GM12878 (cell line): ENCODE data around the gene BDKRB2. TPM values are rescaled to one million over a fixed set of nuclear protein-coding genes. Genes with fewer than 3 reads are reported as not detected.

ENCODE experiments used
- ATAC-seq: fragments of 200-7000 bp; cut with Tn5 transposase; 3 replicates; pipeline ENCODE4 v1.9.1; 2020; ENCODE audit warnings: mild to moderate bottlenecking, moderate library complexity
- BruUV-seq: library from RNA; stranded (reverse); fragments of 400-500 nt; replicated peaks from 2 replicates; lab custom pipeline; 2021; lab: Mats Ljungman, UMichigan
- CTCF ChIA-PET: fragments of 300-600 bp; sonication (Branson Sonifier 250); formaldehyde crosslinking; extraction: SDS; loops from one replicate; lab custom pipeline; 2021; ENCODE audit warnings: inconsistent platforms; lab: Yijun Ruan, JAX
- POLR2A ChIA-PET: fragments of 350-600 bp; formaldehyde crosslinking; extraction: SDS; loops from one replicate; lab custom pipeline; 2021; ENCODE audit warnings: inconsistent platforms; lab: Charles Lee
- RAD21 ChIA-PET: fragments of 300-600 bp; sonication (Branson Sonifier 250); formaldehyde crosslinking; loops from one replicate; lab custom pipeline; 2023; ENCODE audit warnings: antibody characterized with exemption; ENCODE audit not compliant: unreplicated experiment; lab: Charles Lee
- SMC1A ChIA-PET: fragments of 300-600 bp; sonication (Branson Sonifier 250); formaldehyde crosslinking; loops from one replicate; lab custom pipeline; 2023; ENCODE audit not compliant: unreplicated experiment, uncharacterized antibody; lab: Charles Lee
- DNase-seq: peaks from one replicate; pipeline ENCODE4 v3.0.0-alpha.2; 2011; ENCODE audit warnings: low read depth, low spot score
- FAIRE-seq: peaks from 3 replicates; lab custom pipeline; 2011; peaks lifted over from hg19 to GRCh38; lab: Jason Lieb, UNC
- H2AFZ ChIP-seq: 2 replicates; pipeline ENCODE4 v1.6.0; 2011; ENCODE audit warnings: low read depth, low read length, control low read depth; ENCODE audit not compliant: control insufficient read depth
- H3K27ac ChIP-seq: 2 replicates; pipeline ENCODE4 v1.5.1; 2011; ENCODE audit warnings: control low read depth; ENCODE audit not compliant: control insufficient read depth, insufficient read depth
- H3K27me3 ChIP-seq, 2 experiments: replicated peaks in 1 of 2; 2 replicates each; pipeline versions ENCODE4 v1.6.0 to v1.6.1; 2011; ENCODE audit warnings: low read length in 1 of 2; ENCODE audit not compliant: control insufficient read depth in 2 of 2, insufficient read depth in 2 of 2
- H3K36me3 ChIP-seq, 2 experiments: 2 replicates each; pipeline ENCODE4 v1.5.1; 2011; ENCODE audit warnings: low read length in 1 of 2; ENCODE audit not compliant: control insufficient read depth in 2 of 2, insufficient read depth in 2 of 2
- H3K4me1 ChIP-seq: 2 replicates; pipeline ENCODE4 v1.6.1; 2011; ENCODE audit warnings: mild to moderate bottlenecking, low read length, moderate library complexity, mixed read lengths; ENCODE audit not compliant: control insufficient read depth, insufficient read depth
- H3K4me2 ChIP-seq: 2 replicates; pipeline ENCODE4 v1.6.0; 2011; ENCODE audit warnings: control low read depth; ENCODE audit not compliant: control insufficient read depth, insufficient read depth
- H3K4me3 ChIP-seq: fragments of 200-600 bp; sonication (generic); 2 replicates; pipeline ENCODE4 v1.5.1; 2016
- H3K79me2 ChIP-seq: 2 replicates; pipeline ENCODE4 v1.6.0; 2011; ENCODE audit warnings: low read length; ENCODE audit not compliant: control insufficient read depth, insufficient read depth
- H3K9ac ChIP-seq: 2 replicates; pipeline ENCODE4 v1.8.0; 2011; ENCODE audit warnings: low read length, control low read depth, mixed read lengths; ENCODE audit not compliant: control insufficient read depth, insufficient read depth
- H3K9me3 ChIP-seq: replicated peaks from 3 replicates; pipeline ENCODE4 v1.5.1; 2011; ENCODE audit warnings: mild to moderate bottlenecking, low read length; ENCODE audit not compliant: control insufficient read depth, insufficient read depth
- H4K20me1 ChIP-seq: 2 replicates; pipeline ENCODE4 v1.6.0; 2011; ENCODE audit not compliant: control insufficient read depth, insufficient read depth
- CHD4 ChIP-seq: fragments of 200-600 bp; sonication (generic); IDR thresholded peaks from 2 replicates; pipeline ENCODE4 v1.6.1; 2016; ENCODE audit warnings: mild to moderate bottlenecking
- MXI1 ChIP-seq: fragments of 150-350 bp; IDR thresholded peaks from 2 replicates; pipeline ENCODE4 v1.6.1; 2011; ENCODE audit warnings: low read depth, mild to moderate bottlenecking, inconsistent platforms, low read length, improper control_type of control experiment
- NFIC ChIP-seq: IDR thresholded peaks from 2 replicates; pipeline ENCODE4 v1.6.1; 2012; ENCODE audit warnings: low read depth, mild to moderate bottlenecking, inconsistent platforms, low read length, moderate library complexity
- PML ChIP-seq: IDR thresholded peaks from 2 replicates; pipeline ENCODE4 v1.6.1; 2012; ENCODE audit warnings: low read length, inconsistent platforms
- RAD51 ChIP-seq: fragments of 450-650 bp; IDR thresholded peaks from 2 replicates; pipeline ENCODE4 v1.6.1; 2016; ENCODE audit warnings: moderate library complexity, mild to moderate bottlenecking, inconsistent platforms
- SREBF2 ChIP-seq: IDR thresholded peaks from 2 replicates; pipeline ENCODE4 v1.6.1; 2012; ENCODE audit warnings: mild to moderate bottlenecking, low read length
- ZNF274 ChIP-seq: IDR thresholded peaks from one replicate; pipeline ENCODE4 v1.8.0; 2011; ENCODE audit not compliant: insufficient read length, insufficient read depth
- WGBS: methylation state at CpG from one replicate; pipeline ENCODE4 v1.1.6; 2016; ENCODE audit warnings: low lambda C conversion rate; ENCODE audit not compliant: insufficient replicate concordance, insufficient coverage; ENCODE audit errors: missing lambda C conversion rate; 5-methylcytosine and 5-hydroxymethylcytosine counted together
- in situ Hi-C: fragments of 300-500 bp; cut with MboI; formaldehyde crosslinking; loops from 9 replicates; pipeline ENCODE4 v1.14.3; 2018; ENCODE audit warnings: mixed read lengths
- intact Hi-C: fragments of 100-400 bp; cut with micrococcal nuclease; formaldehyde crosslinking; loops from one replicate; pipeline ENCODE4 v1.14.2; 2022; ENCODE audit not compliant: unreplicated experiment
- polyA plus RNA-seq, 11 experiments: library from polyadenylated mRNA; depleted of rRNA in 4 of 11; unstranded in 6 of 11; stranded (reverse) in 5 of 11; fragments of >200 nt; fragmentation: Nextera tagmentation in 4 of 11; fragmentation: Illumina TruSeq in 1 of 11; extraction: Ambion mirVana in 4 of 11; extraction: Trizol in 1 of 11; gene quantifications; 1 replicate in 1 of 11; 2 replicates in 10 of 11; pipeline versions ENCODE4 v1.2.1 to v1.2.3, GENCODE V29; 2011 to 2016; ENCODE audit warnings: inconsistent platforms in 2 of 11, missing spikeins in 2 of 11, low read depth in 1 of 11
- total RNA-seq, 4 experiments: library from RNA; depleted of rRNA in 3 of 4; stranded (reverse); fragments of >200 nt in 3 of 4; fragmentation: Illumina TruSeq in 1 of 4; extraction: Trizol in 1 of 4; gene quantifications; 2 replicates each; pipeline versions ENCODE4 v1.2.1 to v1.2.3, GENCODE V29; 2013 to 2021
- TF ChIP-seq, protein P1 (sequence below): IDR thresholded peaks from 2 replicates; pipeline ENCODE4 v1.6.1; 2011; ENCODE audit warnings: low read depth, mild to moderate bottlenecking, low read length, moderate library complexity, borderline replicate concordance; ENCODE audit errors: extremely low read depth
- TF ChIP-seq, protein P2 (sequence below): IDR thresholded peaks from 2 replicates; pipeline ENCODE4 v1.6.1; 2012; ENCODE audit warnings: low read depth, low read length, improper control_type of control experiment

BDKRB2 gene
- total and polyA plus RNA-seq, 10 of the 15 experiments (the other 5 are each of a cell fraction or from before 2014, with no cell fraction given), result 0.08 TPM; not detected in 9

- Histone ChIP-seq H3K4me3 (no peak overlapping the region), H3K4me2 (no peak overlapping the region), H3K4me1 (no peaks in the 10 kb centered on the region), H2AFZ (no peak overlapping the region), H3K27me3 (peaks cover 0 to 1% of the 10 kb centered on the region in 2 experiments; a peak in 2 of 4 replicates)
- intact Hi-C loops, result no loop called here
- WGBS, result 37% methylated on average over 8 of the region's 8 CpGs
- SMC1A ChIA-PET, result interaction anchor here (0.6 kb wide), 1 partner anchor 229 kb away, joined by 3 read pairs; no protein-coding TSS in a partner anchor
- RAD21 ChIA-PET, result interaction anchor here (1.0 to 1.8 kb wide), 2 partner anchors 172 to 704 kb away, joined by 3 to 5 read pairs; no protein-coding TSS in a partner anchor
- no peak for TF ChIP-seq RAD51
- TF ChIP-seq NFIC, result no peak
- no peak for TF ChIP-seq CHD4
- TF ChIP-seq, protein P1, sequence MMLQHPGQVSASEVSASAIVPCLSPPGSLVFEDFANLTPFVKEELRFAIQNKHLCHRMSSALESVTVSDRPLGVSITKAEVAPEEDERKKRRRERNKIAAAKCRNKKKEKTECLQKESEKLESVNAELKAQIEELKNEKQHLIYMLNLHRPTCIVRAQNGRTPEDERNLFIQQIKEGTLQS, result no peak
- no peak for TF ChIP-seq ZNF274
- TF ChIP-seq, protein P2, sequence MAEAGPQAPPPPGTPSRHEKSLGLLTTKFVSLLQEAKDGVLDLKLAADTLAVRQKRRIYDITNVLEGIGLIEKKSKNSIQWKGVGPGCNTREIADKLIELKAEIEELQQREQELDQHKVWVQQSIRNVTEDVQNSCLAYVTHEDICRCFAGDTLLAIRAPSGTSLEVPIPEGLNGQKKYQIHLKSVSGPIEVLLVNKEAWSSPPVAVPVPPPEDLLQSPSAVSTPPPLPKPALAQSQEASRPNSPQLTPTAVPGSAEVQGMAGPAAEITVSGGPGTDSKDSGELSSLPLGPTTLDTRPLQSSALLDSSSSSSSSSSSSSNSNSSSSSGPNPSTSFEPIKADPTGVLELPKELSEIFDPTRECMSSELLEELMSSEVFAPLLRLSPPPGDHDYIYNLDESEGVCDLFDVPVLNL, result no peak
- TF ChIP-seq SREBF2, result no peak
- TF ChIP-seq MXI1, result no peak
- TF ChIP-seq PML, result no peak
- TF ChIP-seq, all 136 proteins: peak for 0
- ChIA-PET POLR2A (no interaction called here), CTCF (no interaction called here)
- in situ Hi-C loops, result loop anchor here (5.0 kb wide), 1 partner anchor 708 kb away; no protein-coding TSS in a partner anchor
- H3K79me2 ChIP-seq, result no peaks in the 10 kb centered on the region
- FAIRE-seq (no peak), ATAC-seq (no peak), DNase-seq (no peak)
- H3K27ac ChIP-seq, result no peak overlapping the region
- no peak overlapping the region for H3K9ac ChIP-seq
- no TSS peak for BruUV-seq
- H3K36me3 ChIP-seq, result no peaks in the 10 kb centered on the region
- no peaks in the 10 kb centered on the region for H3K9me3 ChIP-seq
- no peaks in the 10 kb centered on the region for H4K20me1 ChIP-seq
Measured at GRCh38 chr14:96270565-96271420, 66.2 kb downstream of the BDKRB2 start.
